Measurements from ENCODE around the gene PTTG1IP. TPM values are rescaled to one million over a fixed set of nuclear protein-coding genes. Genes with fewer than 3 reads are reported as not detected.

The PTTG1IP gene
- total RNA-seq, 4 donors from 2014 or later, result 256 to 374 (median 309) TPM

DNA sequence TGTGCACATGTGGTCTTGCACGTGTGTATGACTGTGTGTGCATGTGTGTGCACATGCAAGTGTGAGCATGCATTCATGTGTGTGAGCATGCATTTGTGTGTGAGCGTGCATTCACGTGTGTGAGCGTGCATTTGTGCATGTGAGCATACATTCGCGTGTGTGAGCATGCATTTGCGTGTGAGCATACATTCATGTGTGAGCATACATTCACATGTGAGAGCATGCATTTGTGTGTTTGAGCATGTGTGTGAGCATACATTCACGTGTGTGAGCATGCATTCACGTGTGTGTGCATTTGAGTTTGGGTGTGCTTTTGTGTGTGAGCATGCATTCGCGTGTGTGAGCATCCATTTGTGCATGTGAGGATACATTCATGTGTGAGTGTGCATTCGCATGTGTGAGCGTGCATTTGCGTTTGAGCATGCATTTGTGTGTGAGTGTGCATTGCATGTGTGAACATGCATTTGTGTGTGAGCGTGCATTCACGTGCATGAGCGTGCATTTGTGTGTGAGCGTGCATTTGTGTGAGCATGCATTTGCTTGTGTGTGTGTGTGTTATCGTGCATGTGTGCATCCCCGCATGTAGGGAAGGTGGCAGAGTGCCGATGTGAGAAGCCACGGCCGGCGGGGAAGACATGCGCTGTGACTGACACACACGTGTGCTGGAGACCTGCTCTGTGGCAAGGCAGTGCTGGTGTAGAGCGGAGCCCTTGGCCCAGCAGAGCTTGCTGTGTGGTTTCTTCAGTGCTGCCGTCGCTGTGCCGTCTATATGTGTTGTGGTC, 29.0 kb upstream of the PTTG1IP start:
- 93% methylated on average over 30 of the region's 30 CpGs for WGBS, 2 donors
- no peak for TF ChIP-seq POLR2A (IDR thresholded peaks at IDR 0.05)
- TF ChIP-seq, protein P1, sequence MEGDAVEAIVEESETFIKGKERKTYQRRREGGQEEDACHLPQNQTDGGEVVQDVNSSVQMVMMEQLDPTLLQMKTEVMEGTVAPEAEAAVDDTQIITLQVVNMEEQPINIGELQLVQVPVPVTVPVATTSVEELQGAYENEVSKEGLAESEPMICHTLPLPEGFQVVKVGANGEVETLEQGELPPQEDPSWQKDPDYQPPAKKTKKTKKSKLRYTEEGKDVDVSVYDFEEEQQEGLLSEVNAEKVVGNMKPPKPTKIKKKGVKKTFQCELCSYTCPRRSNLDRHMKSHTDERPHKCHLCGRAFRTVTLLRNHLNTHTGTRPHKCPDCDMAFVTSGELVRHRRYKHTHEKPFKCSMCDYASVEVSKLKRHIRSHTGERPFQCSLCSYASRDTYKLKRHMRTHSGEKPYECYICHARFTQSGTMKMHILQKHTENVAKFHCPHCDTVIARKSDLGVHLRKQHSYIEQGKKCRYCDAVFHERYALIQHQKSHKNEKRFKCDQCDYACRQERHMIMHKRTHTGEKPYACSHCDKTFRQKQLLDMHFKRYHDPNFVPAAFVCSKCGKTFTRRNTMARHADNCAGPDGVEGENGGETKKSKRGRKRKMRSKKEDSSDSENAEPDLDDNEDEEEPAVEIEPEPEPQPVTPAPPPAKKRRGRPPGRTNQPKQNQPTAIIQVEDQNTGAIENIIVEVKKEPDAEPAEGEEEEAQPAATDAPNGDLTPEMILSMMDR (IDR thresholded peaks at IDR 0.05), result no peak
- DNase-seq, result no peak
- no peaks in the 10 kb centered on the region for H3K36me3 ChIP-seq
- no peaks in the 10 kb centered on the region for H3K9me3 ChIP-seq
- H3K27me3 ChIP-seq, result no peaks in the 10 kb centered on the region
- intact Hi-C loops (cut with DNase I), result no loop called here
- peaks cover 0 to 6% of the 10 kb centered on the region in 2 donors for H3K4me1 ChIP-seq
- H3K27ac ChIP-seq, result no peak overlapping the region
- no peak overlapping the region for H3K4me3 ChIP-seq (replicated peaks in 1 of 3)

DNA sequence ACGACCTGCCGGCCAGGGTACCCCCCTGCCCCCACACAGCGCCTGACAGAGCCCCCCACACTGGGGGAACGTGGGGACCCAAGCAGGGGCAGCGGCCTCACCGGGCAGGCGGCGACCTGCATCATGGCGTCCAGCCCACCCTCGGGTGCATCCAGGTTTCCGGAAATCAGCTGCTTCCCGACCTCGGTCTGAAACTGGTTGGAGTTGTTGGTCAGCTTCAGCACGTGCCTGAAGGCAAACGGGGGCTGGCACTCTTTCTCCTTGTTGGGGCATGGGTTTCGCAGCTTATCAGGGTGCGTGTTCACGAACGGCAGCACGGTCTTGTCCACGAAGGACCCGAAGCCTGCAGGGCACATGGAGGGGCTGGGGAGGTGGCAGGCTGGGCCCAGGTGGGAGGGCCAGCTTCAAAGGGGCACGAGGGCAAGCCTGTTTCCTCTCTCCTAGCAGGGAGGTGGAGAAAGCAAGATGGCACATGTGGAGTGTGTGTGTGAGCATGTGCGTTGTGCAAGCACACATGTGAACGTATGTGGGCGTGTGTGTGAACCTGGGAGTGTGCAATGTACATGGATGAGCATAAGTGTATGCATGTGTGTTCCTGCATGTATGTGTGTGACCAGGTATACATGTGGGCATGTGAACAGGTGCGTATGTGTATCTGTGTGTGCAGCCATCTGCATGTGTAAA, 28.0 kb upstream of the PTTG1IP start:
- Histone ChIP-seq H3K27ac (no peak overlapping the region), H3K27me3 (no peaks in the 10 kb centered on the region), H3K4me1 (peaks cover 0 to 6% of the 10 kb centered on the region in 2 donors), H3K36me3 (no peaks in the 10 kb centered on the region), H3K4me3 (replicated peaks in 1 of 3) (no peak overlapping the region), H3K9me3 (no peaks in the 10 kb centered on the region)
- 86 to 88% methylated on average over 13 to 26 of the region's 27 CpGs for WGBS, 2 donors
- TF ChIP-seq, protein P1 (IDR thresholded peaks at IDR 0.05), result no peak
- TF ChIP-seq POLR2A (IDR thresholded peaks at IDR 0.05), result no peak
- intact Hi-C loops (cut with DNase I), result no loop called here
- DNase-seq, result no peak

DNA sequence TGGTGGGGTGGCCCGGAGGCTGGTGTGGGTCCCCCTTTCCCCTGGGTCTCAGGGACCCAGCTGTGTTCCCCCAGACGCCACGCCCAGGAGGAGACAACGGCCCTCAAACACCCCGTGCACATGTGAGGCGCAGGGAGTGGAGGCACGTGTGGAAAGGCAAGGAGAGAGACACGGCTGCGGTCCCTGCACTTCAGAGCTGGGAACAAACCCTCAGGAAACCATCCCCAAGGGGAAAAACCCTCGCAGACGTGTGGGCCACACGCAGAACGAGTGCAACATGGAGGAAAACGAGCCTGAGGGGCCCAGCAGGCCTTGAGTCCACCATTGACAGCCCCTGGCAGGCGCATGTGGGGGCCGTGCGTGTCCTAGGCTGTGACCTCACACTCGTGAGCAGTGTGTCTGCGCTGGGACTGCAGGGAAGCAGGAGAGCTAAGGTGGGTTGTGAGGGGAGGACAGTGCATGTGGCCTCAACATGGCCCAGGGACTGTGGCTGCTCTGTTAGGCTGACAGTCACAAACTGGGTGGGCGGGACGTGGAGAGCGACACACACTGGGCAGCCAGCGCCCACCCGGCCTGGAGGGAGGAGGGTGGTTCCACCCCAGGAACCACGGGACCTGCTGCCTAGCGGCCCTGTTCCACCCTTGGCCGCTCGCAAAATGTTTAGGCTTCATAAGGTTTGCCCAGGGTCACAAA, 27.2 kb upstream of the PTTG1IP start:
- Histone ChIP-seq H3K4me1 (peaks cover 0 to 6% of the 10 kb centered on the region in 2 donors), H3K27me3 (no peaks in the 10 kb centered on the region), H3K36me3 (no peaks in the 10 kb centered on the region), H3K9me3 (no peaks in the 10 kb centered on the region), H3K27ac (no peak overlapping the region), H3K4me3 (replicated peaks in 1 of 3) (no peak overlapping the region)
- WGBS, 2 donors, result 83 to 91% methylated on average over 18 to 26 of the region's 28 CpGs
- intact Hi-C loops (cut with DNase I), result no loop called here
- TF ChIP-seq, protein P1 (IDR thresholded peaks at IDR 0.05), result no peak
- no peak for TF ChIP-seq POLR2A (IDR thresholded peaks at IDR 0.05)
- DNase-seq, result no peak

DNA sequence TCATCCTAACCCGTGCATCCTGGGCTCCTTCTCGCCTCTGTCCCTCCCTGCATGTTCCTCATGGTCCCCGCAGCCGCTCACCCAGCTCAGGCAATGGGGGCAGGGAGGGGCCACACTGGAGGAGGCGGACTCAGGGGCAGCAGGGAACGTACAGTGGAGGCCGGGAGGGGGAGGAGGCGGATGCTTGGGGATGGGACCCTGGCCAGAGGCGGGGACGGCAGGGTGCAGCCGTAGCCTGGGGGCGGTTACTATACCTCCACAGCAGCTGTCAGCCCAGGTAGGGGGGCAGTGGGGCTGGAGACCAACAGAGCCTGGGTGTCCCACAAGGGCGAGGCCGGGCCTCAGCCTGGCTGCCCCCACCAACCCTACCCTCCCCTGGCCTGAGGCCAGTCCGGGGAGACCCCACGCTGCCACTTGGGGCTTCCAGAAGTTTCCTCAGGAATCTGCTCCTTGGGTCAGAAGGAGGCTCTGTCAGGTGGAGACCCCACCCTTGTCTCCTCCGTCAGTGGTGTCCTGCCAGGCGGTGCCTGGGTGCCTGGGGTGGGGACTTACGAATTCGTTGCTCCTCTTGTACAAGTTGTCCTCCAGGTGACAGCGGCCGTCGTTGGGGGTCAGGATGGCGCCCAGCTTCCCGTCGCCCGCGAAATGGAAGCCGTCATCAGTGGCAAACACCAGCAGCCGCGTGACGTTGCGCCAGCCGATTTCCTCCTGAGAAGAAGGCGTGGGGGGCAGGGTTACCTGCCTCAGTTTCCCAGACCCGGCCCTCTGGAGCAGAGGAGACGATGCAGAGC, 26.5 kb upstream of the PTTG1IP start:
- Histone ChIP-seq H3K36me3 (no peaks in the 10 kb centered on the region), H3K27me3 (no peaks in the 10 kb centered on the region), H3K4me3 (replicated peaks in 1 of 3) (no peak overlapping the region), H3K27ac (no peak overlapping the region), H3K4me1 (peaks cover 0 to 6% of the 10 kb centered on the region in 2 donors), H3K9me3 (no peaks in the 10 kb centered on the region)
- intact Hi-C loops (cut with DNase I), result no loop called here
- 90% methylated on average over 23 to 36 of the region's 37 CpGs for WGBS, 2 donors
- TF ChIP-seq, protein P1 (IDR thresholded peaks at IDR 0.05), result no peak
- no peak for TF ChIP-seq POLR2A (IDR thresholded peaks at IDR 0.05)
- no peak for DNase-seq

Measured in thyroid gland (tissue), 4 donors.